HepG2 (cell line): ENCODE results near the gene CNTD1. TPM values are rescaled to one million over a fixed set of nuclear protein-coding genes. Genes with fewer than 3 reads are reported as not detected.

Experiments used
- GFI1 ChIP-seq: sonication (generic); formaldehyde crosslinking; IDR thresholded peaks from 2 replicates; pipeline ENCODE4 v1.5.0; 2020; ENCODE audit warnings: missing genetic modification reagents, mild to moderate bottlenecking, borderline replicate concordance
- HOXA5 ChIP-seq: sonication (generic); formaldehyde crosslinking; IDR thresholded peaks from 2 replicates; pipeline ENCODE4 v1.4.0; 2020; ENCODE audit warnings: missing genetic modification reagents
- HOXA9 ChIP-seq: sonication (generic); formaldehyde crosslinking; IDR thresholded peaks from 2 replicates; pipeline ENCODE4 v1.8.1; 2022; ENCODE audit warnings: missing genetic modification reagents, mild to moderate bottlenecking, moderate library complexity, borderline replicate concordance
- MEIS2 ChIP-seq: sonication (generic); formaldehyde crosslinking; IDR thresholded peaks from 2 replicates; pipeline ENCODE4 v1.9.0; 2021; ENCODE audit warnings: mild to moderate bottlenecking, missing genetic modification reagents
- MTF1 ChIP-seq: sonication (generic); formaldehyde crosslinking; IDR thresholded peaks from 2 replicates; pipeline ENCODE4 v1.5.0; 2020; ENCODE audit warnings: missing genetic modification reagents
- NCOR1 ChIP-seq: fragments of 200-600 bp; sonication (generic); IDR thresholded peaks from 2 replicates; pipeline ENCODE4 v1.7.0; 2017; ENCODE audit warnings: antibody characterized with exemption, low read length, borderline replicate concordance
- TEAD2 ChIP-seq: sonication (generic); formaldehyde crosslinking; IDR thresholded peaks from 2 replicates; pipeline ENCODE4 v1.9.0; 2021; ENCODE audit warnings: missing genetic modification reagents
- ZC3H13 ChIP-seq: sonication (generic); formaldehyde crosslinking; IDR thresholded peaks from 2 replicates; pipeline ENCODE4 v1.8.1; 2023; ENCODE audit warnings: mild to moderate bottlenecking, missing genetic modification reagents, moderate library complexity
- ZNF430 ChIP-seq: sonication (generic); formaldehyde crosslinking; IDR thresholded peaks from 2 replicates; pipeline ENCODE4 v1.9.0; 2021; ENCODE audit warnings: mild to moderate bottlenecking, missing genetic modification reagents
- ZNF556 ChIP-seq: sonication (generic); formaldehyde crosslinking; IDR thresholded peaks from 2 replicates; pipeline ENCODE4 v1.4.0; 2020; ENCODE audit warnings: mild to moderate bottlenecking, missing genetic modification reagents, borderline replicate concordance
- ZNF7 ChIP-seq: IDR thresholded peaks from 2 replicates; pipeline ENCODE4 v1.6.1; 2016; ENCODE audit warnings: missing biosample characterization, missing genetic modification reagents
- ZNF792 ChIP-seq: IDR thresholded peaks from 2 replicates; pipeline ENCODE4 v1.6.1; 2016
- polyA plus RNA-seq, 8 experiments: library from polyadenylated mRNA; depleted of rRNA in 3 of 8; stranded (reverse) in 7 of 8; unstranded in 1 of 8; fragments of >200 nt; fragmentation: Illumina TruSeq in 4 of 8; extraction: Trizol in 4 of 8; gene quantifications; 2 replicates each; pipeline versions ENCODE4 v1.2.1 to v1.2.3, GENCODE V29; 2011 to 2016; ENCODE audit warnings: low read depth in 4 of 8, missing spikeins in 1 of 8, mixed read lengths in 1 of 8; ENCODE audit not compliant: insufficient read depth in 1 of 8
- total RNA-seq, 5 experiments: library from RNA; depleted of rRNA; stranded (reverse); fragments of >200 nt; fragmentation: Illumina TruSeq; extraction: Trizol; gene quantifications; 2 replicates each; pipeline ENCODE4 v1.2.3, GENCODE V29; 2016; ENCODE audit warnings: low read depth in 1 of 5
- TF ChIP-seq, protein P1 (sequence below): sonication (generic); formaldehyde crosslinking; IDR thresholded peaks from 2 replicates; pipeline ENCODE4 v1.4.0; 2020; ENCODE audit warnings: mild to moderate bottlenecking, missing genetic modification reagents
- TF ChIP-seq, protein P2 (sequence below): sonication (generic); formaldehyde crosslinking; IDR thresholded peaks from 2 replicates; pipeline ENCODE4 v1.4.0; 2020; ENCODE audit warnings: missing genetic modification reagents, mild to moderate bottlenecking, borderline replicate concordance
- TF ChIP-seq, protein P3 (sequence below): IDR thresholded peaks from 2 replicates; pipeline ENCODE4 v1.6.1; 2018; ENCODE audit warnings: missing genetic modification reagents, mild to moderate bottlenecking, missing compliant biosample characterization
- TF ChIP-seq, protein P4 (sequence below): sonication (generic); formaldehyde crosslinking; IDR thresholded peaks from 2 replicates; pipeline ENCODE4 v1.8.0; 2023; ENCODE audit warnings: mild to moderate bottlenecking, missing genetic modification reagents
- TF ChIP-seq, protein P5 (sequence below): sonication (generic); formaldehyde crosslinking; IDR thresholded peaks from 2 replicates; pipeline ENCODE4 v1.5.1; 2020; ENCODE audit warnings: mild to moderate bottlenecking, missing genetic modification reagents, moderate library complexity

Gene CNTD1
- total and polyA plus RNA-seq, 2 of the 13 experiments (the other 11 are each of a cell fraction or from before 2014, with no cell fraction given): 0.11 to 0.15 TPM

DNA sequence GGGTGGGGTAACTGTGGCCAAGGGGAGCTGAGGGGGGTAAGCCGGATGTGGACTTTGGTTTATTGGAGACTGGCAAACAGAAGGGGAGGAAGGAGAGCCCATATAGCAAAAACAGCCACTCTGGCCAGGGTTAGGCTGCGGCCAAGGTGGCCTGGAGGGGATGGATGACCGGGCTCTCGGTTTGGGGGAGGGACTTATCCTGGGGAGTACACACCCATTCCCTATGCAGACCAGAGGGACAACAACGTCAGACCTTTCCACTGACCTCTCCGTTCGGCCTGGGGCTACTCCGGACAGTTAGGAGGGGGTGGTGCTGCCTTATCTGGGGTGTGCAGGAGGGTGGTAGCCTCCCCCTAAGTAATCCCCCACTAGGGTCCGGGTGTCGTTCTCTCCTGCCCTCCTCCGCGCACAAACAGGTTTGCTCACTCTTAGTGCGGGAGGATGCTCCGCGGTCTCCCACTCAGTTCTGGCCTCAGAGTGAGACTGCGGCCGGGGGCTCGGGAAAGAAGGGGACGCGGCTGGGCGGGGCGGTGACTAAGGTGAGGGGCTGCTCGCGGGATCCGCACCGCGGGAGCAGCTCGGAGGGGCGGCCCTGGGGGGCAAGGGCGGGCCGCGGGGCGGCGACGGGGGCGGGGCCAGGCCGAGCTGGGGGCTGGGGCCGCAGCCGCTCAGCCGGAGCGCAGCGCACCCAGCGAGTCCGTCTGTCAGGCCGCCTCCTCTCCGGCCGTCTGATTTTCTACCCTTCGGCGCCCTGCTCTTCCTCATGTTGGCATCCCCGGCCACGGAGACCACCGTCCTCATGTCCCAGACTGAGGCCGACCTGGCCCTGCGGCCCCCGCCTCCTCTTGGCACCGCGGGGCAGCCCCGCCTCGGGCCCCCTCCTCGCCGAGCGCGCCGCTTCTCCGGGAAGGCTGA is 18.5 kb upstream of the CNTD1 start, which contains the start of gene WNK4 (continued):
- TF ChIP-seq, protein P1, sequence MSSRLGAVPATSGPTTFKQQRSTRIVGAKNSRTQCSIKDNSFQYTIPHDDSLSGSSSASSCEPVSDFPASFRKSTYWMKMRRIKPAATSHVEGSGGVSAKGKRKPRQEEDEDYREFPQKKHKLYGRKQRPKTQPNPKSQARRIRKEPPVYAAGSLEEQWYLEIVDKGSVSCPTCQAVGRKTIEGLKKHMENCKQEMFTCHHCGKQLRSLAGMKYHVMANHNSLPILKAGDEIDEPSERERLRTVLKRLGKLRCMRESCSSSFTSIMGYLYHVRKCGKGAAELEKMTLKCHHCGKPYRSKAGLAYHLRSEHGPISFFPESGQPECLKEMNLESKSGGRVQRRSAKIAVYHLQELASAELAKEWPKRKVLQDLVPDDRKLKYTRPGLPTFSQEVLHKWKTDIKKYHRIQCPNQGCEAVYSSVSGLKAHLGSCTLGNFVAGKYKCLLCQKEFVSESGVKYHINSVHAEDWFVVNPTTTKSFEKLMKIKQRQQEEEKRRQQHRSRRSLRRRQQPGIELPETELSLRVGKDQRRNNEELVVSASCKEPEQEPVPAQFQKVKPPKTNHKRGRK (CRISPR knock-in tag): no peak
- TF ChIP-seq TEAD2 (CRISPR knock-in tag) (no peak), ZNF556 (CRISPR knock-in tag) (no peak), NCOR1 (peak; percentile 88), MEIS2 (CRISPR knock-in tag) (no peak; the same call in 1 of the 2 replicates), ZNF7 (CRISPR knock-in tag) (no peak), HOXA9 (CRISPR knock-in tag) (peak; percentile 83; the same call in 1 of the 2 replicates), ZC3H13 (peak; percentile 96), MTF1 (CRISPR knock-in tag) (no peak), GFI1 (CRISPR knock-in tag) (peak; percentile 69), ZNF430 (CRISPR knock-in tag) (peak; percentile 39), ZNF792 (peak; percentile 92), HOXA5 (CRISPR knock-in tag) (peak; percentile 73; the same call in 1 of the 2 replicates)
- TF ChIP-seq, protein P2, sequence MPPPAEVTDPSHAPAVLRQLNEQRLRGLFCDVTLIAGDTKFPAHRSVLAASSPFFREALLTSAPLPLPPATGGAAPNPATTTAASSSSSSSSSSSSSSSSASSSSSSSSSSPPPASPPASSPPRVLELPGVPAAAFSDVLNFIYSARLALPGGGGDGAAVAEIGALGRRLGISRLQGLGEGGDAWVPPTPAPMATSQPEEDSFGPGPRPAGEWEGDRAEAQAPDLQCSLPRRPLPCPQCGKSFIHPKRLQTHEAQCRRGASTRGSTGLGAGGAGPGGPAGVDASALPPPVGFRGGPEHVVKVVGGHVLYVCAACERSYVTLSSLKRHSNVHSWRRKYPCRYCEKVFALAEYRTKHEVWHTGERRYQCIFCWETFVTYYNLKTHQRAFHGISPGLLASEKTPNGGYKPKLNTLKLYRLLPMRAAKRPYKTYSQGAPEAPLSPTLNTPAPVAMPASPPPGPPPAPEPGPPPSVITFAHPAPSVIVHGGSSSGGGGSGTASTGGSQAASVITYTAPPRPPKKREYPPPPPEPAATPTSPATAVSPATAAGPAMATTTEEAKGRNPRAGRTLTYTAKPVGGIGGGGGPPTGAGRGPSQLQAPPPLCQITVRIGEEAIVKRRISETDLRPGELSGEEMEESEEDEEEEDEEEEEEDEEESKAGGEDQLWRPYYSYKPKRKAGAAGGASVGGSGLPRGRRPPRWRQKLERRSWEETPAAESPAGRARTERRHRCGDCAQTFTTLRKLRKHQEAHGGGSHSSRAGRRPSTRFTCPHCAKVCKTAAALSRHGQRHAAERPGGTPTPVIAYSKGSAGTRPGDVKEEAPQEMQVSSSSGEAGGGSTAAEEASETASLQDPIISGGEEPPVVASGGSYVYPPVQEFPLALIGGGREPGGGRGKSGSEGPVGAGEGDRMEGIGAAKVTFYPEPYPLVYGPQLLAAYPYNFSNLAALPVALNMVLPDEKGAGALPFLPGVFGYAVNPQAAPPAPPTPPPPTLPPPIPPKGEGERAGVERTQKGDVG: no peak
- TF ChIP-seq, protein P3, sequence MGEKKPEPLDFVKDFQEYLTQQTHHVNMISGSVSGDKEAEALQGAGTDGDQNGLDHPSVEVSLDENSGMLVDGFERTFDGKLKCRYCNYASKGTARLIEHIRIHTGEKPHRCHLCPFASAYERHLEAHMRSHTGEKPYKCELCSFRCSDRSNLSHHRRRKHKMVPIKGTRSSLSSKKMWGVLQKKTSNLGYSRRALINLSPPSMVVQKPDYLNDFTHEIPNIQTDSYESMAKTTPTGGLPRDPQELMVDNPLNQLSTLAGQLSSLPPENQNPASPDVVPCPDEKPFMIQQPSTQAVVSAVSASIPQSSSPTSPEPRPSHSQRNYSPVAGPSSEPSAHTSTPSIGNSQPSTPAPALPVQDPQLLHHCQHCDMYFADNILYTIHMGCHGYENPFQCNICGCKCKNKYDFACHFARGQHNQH (CRISPR knock-in tag): peak; percentile 77
- TF ChIP-seq, protein P4, sequence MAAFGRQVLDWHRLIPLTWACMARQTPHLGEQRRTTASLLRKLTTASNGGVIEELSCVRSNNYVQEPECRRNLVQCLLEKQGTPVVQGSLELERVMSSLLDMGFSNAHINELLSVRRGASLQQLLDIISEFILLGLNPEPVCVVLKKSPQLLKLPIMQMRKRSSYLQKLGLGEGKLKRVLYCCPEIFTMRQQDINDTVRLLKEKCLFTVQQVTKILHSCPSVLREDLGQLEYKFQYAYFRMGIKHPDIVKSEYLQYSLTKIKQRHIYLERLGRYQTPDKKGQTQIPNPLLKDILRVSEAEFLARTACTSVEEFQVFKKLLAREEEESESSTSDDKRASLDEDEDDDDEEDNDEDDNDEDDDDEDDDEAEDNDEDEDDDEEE (CRISPR knock-in tag): peak; percentile 97
- TF ChIP-seq, protein P5, sequence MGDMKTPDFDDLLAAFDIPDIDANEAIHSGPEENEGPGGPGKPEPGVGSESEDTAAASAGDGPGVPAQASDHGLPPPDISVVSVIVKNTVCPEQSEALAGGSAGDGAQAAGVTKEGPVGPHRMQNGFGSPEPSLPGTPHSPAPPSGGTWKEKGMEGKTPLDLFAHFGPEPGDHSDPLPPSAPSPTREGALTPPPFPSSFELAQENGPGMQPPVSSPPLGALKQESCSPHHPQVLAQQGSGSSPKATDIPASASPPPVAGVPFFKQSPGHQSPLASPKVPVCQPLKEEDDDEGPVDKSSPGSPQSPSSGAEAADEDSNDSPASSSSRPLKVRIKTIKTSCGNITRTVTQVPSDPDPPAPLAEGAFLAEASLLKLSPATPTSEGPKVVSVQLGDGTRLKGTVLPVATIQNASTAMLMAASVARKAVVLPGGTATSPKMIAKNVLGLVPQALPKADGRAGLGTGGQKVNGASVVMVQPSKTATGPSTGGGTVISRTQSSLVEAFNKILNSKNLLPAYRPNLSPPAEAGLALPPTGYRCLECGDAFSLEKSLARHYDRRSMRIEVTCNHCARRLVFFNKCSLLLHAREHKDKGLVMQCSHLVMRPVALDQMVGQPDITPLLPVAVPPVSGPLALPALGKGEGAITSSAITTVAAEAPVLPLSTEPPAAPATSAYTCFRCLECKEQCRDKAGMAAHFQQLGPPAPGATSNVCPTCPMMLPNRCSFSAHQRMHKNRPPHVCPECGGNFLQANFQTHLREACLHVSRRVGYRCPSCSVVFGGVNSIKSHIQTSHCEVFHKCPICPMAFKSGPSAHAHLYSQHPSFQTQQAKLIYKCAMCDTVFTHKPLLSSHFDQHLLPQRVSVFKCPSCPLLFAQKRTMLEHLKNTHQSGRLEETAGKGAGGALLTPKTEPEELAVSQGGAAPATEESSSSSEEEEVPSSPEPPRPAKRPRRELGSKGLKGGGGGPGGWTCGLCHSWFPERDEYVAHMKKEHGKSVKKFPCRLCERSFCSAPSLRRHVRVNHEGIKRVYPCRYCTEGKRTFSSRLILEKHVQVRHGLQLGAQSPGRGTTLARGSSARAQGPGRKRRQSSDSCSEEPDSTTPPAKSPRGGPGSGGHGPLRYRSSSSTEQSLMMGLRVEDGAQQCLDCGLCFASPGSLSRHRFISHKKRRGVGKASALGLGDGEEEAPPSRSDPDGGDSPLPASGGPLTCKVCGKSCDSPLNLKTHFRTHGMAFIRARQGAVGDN (CRISPR knock-in tag): peak; percentile 77
